Stimulated activated naive CD8-positive, alpha-beta T cell treated with anti-CD3 and anti-CD28 coated beads, Interleukin-15, amount 100 ng/mL, for 72 hours (primary cell): Measurements from ENCODE around the gene B9D1.

ENCODE experiments used
- ATAC-seq: fragments of 150-1000 bp; cut with Tn5 transposase; 2 replicates; pipeline ENCODE4 v1.10.0; 2021; ENCODE audit warnings: mild to moderate bottlenecking, moderate library complexity
- DNase-seq, 2 donors: peaks; one replicate each; pipeline ENCODE4 v3.0.0; 2021 to 2022
- H3K27ac Mint-ChIP-seq, 2 donors: one replicate each; pipeline ENCODE4 v1.8.0; 2022; ENCODE audit warnings: mild to moderate bottlenecking in 2 of 2, mixed read lengths in 2 of 2, moderate library complexity in 2 of 2
- H3K27me3 Mint-ChIP-seq: one replicate; pipeline ENCODE4 v1.8.0; 2022; ENCODE audit warnings: mixed read lengths
- H3K4me1 Mint-ChIP-seq: one replicate; pipeline ENCODE4 v1.8.0; 2022; ENCODE audit warnings: mild to moderate bottlenecking, mixed read lengths
- H3K4me3 Mint-ChIP-seq, 2 donors: one replicate each; pipeline ENCODE4 v1.8.0; 2022; ENCODE audit warnings: mild to moderate bottlenecking in 2 of 2, mixed read lengths in 2 of 2, moderate library complexity in 1 of 2
- H3K9me3 Mint-ChIP-seq, 2 donors: one replicate each; pipeline ENCODE4 v1.8.0; 2022; ENCODE audit warnings: mixed read lengths in 2 of 2

The B9D1 gene

GRCh38 chr17:19331134-19331533, 31.4 kb downstream of the B9D1 start:
- Mint-ChIP-seq H3K27ac (peak overlapping the region in 1 of 2 donors; percentile 27), H3K9me3 (peaks cover 0 to 4% of the 10 kb centered on the region in 2 donors), H3K4me3 (no peak overlapping the region), H3K4me1 (peaks cover 8% of the 10 kb centered on the region), H3K27me3 (peaks cover 45% of the 10 kb centered on the region)
- no peak for DNase-seq
- no peak for ATAC-seq

GRCh38 chr17:19330271-19330670, 32.3 kb downstream of the B9D1 start:
- Mint-ChIP-seq H3K9me3 (peaks cover 0 to 4% of the 10 kb centered on the region in 2 donors), H3K27me3 (peaks cover 36% of the 10 kb centered on the region), H3K4me3 (no peak overlapping the region), H3K27ac (no peak overlapping the region), H3K4me1 (peaks cover 8% of the 10 kb centered on the region)
- ATAC-seq: no peak
- DNase-seq: no peak

- H3K27ac Mint-ChIP-seq: no peak overlapping the region
- H3K27me3 Mint-ChIP-seq: peaks cover 34% of the 10 kb centered on the region
- H3K4me3 Mint-ChIP-seq: no peak overlapping the region
- DNase-seq: no peak
- H3K4me1 Mint-ChIP-seq: peaks cover 8% of the 10 kb centered on the region
- ATAC-seq: no peak
- peaks cover 0 to 4% of the 10 kb centered on the region in 2 donors for H3K9me3 Mint-ChIP-seq
Observed at GRCh38 chr17:19329839-19330238, 32.7 kb downstream of the B9D1 start.

- DNase-seq (no peak), ATAC-seq (no peak)
- H3K4me1 Mint-ChIP-seq: peaks cover 8% of the 10 kb centered on the region
- peaks cover 30% of the 10 kb centered on the region for H3K27me3 Mint-ChIP-seq
- no peak overlapping the region for H3K27ac Mint-ChIP-seq
- no peak overlapping the region for H3K4me3 Mint-ChIP-seq
- H3K9me3 Mint-ChIP-seq: peaks cover 0 to 4% of the 10 kb centered on the region in 2 donors
Observed at GRCh38 chr17:19329136-19329535, 33.4 kb downstream of the B9D1 start.

GRCh38 chr17:19328441-19329061, 34.0 kb downstream of the B9D1 start:
- no peak for DNase-seq
- Mint-ChIP-seq H3K27ac (no peak overlapping the region), H3K4me1 (peaks cover 8% of the 10 kb centered on the region), H3K9me3 (peaks cover 0 to 4% of the 10 kb centered on the region in 2 donors), H3K4me3 (no peak overlapping the region), H3K27me3 (peaks cover 28% of the 10 kb centered on the region)
- ATAC-seq: no peak

GRCh38 chr17:19327031-19327783, 35.3 kb downstream of the B9D1 start:
- H3K9me3 Mint-ChIP-seq: peaks cover 0 to 4% of the 10 kb centered on the region in 2 donors
- no peak for DNase-seq
- H3K4me1 Mint-ChIP-seq: no peaks in the 10 kb centered on the region
- no peak overlapping the region for H3K4me3 Mint-ChIP-seq
- ATAC-seq: no peak
- no peak overlapping the region for H3K27ac Mint-ChIP-seq
- H3K27me3 Mint-ChIP-seq: peaks cover 39% of the 10 kb centered on the region

- Mint-ChIP-seq H3K27ac (no peak overlapping the region), H3K27me3 (peaks cover 50% of the 10 kb centered on the region), H3K4me3 (no peak overlapping the region), H3K4me1 (no peaks in the 10 kb centered on the region), H3K9me3 (peaks cover 0 to 4% of the 10 kb centered on the region in 2 donors)
- DNase-seq: no peak
- no peak for ATAC-seq
Observed at GRCh38 chr17:19325542-19325941, 37.0 kb downstream of the B9D1 start.

GRCh38 chr17:19322861-19323260, 39.7 kb downstream of the B9D1 start:
- H3K9me3 Mint-ChIP-seq: peaks cover 0 to 4% of the 10 kb centered on the region in 2 donors
- H3K27me3 Mint-ChIP-seq: peaks cover 48% of the 10 kb centered on the region
- H3K27ac Mint-ChIP-seq: no peak overlapping the region
- no peak overlapping the region for H3K4me3 Mint-ChIP-seq
- DNase-seq (no peak), ATAC-seq (no peak)
- H3K4me1 Mint-ChIP-seq: no peaks in the 10 kb centered on the region

- DNase-seq (no peak), ATAC-seq (no peak)
- peaks cover 0 to 4% of the 10 kb centered on the region in 2 donors for H3K9me3 Mint-ChIP-seq
- H3K4me3 Mint-ChIP-seq: no peak overlapping the region
- peaks cover 46% of the 10 kb centered on the region for H3K27me3 Mint-ChIP-seq
- no peak overlapping the region for H3K27ac Mint-ChIP-seq
- H3K4me1 Mint-ChIP-seq: no peaks in the 10 kb centered on the region
Observed at GRCh38 chr17:19322129-19322505, 40.4 kb downstream of the B9D1 start.

GRCh38 chr17:19321481-19322128, 40.9 kb downstream of the B9D1 start:
- no peak for DNase-seq
- H3K9me3 Mint-ChIP-seq: peaks cover 0 to 2% of the 10 kb centered on the region in 2 donors
- no peak overlapping the region for H3K4me3 Mint-ChIP-seq
- no peak overlapping the region for H3K27ac Mint-ChIP-seq
- no peak for ATAC-seq
- peaks cover 40% of the 10 kb centered on the region for H3K27me3 Mint-ChIP-seq
- H3K4me1 Mint-ChIP-seq: no peaks in the 10 kb centered on the region

- Mint-ChIP-seq H3K4me1 (no peaks in the 10 kb centered on the region), H3K4me3 (no peak overlapping the region), H3K9me3 (no peaks in the 10 kb centered on the region), H3K27ac (no peak overlapping the region), H3K27me3 (peaks cover 40% of the 10 kb centered on the region)
- DNase-seq (no peak), ATAC-seq (no peak)
Observed at GRCh38 chr17:19320876-19321275, 41.6 kb downstream of the B9D1 start.

GRCh38 chr17:19319771-19320505, 42.6 kb downstream of the B9D1 start:
- ATAC-seq (no peak), DNase-seq (no peak)
- Mint-ChIP-seq H3K4me3 (no peak overlapping the region), H3K9me3 (no peaks in the 10 kb centered on the region), H3K4me1 (no peaks in the 10 kb centered on the region), H3K27me3 (peaks cover 42% of the 10 kb centered on the region), H3K27ac (no peak overlapping the region)

GRCh38 chr17:19318611-19319010, 43.9 kb downstream of the B9D1 start:
- DNase-seq (no peak), ATAC-seq (no peak)
- Mint-ChIP-seq H3K27ac (peak overlapping the region in 1 of 2 donors; percentile 34), H3K9me3 (no peaks in the 10 kb centered on the region), H3K27me3 (peaks cover 52% of the 10 kb centered on the region), H3K4me3 (no peak overlapping the region), H3K4me1 (no peaks in the 10 kb centered on the region)

GRCh38 chr17:19317359-19318095, 45.0 kb downstream of the B9D1 start:
- H3K4me3 Mint-ChIP-seq: no peak overlapping the region
- no peak for ATAC-seq
- H3K27ac Mint-ChIP-seq: no peak overlapping the region
- H3K4me1 Mint-ChIP-seq: no peaks in the 10 kb centered on the region
- H3K27me3 Mint-ChIP-seq: peaks cover 46% of the 10 kb centered on the region
- no peaks in the 10 kb centered on the region for H3K9me3 Mint-ChIP-seq
- no peak for DNase-seq

GRCh38 chr17:19316761-19317358, 45.7 kb downstream of the B9D1 start:
- ATAC-seq: no peak
- Mint-ChIP-seq H3K4me1 (no peaks in the 10 kb centered on the region), H3K27ac (no peak overlapping the region), H3K4me3 (no peak overlapping the region), H3K9me3 (no peaks in the 10 kb centered on the region), H3K27me3 (peaks cover 48% of the 10 kb centered on the region)
- no peak for DNase-seq
